Astrocyte of the spinal cord (primary cell): Measurements from ENCODE around the gene PSAPL1.

Experiments used
- DNase-seq: peaks from one replicate; pipeline ENCODE4 v3.0.0; 2011; ENCODE audit warnings: low read depth, low spot score
- H3K4me3 ChIP-seq: 2 replicates; pipeline ENCODE4 v1.5.1; 2011; ENCODE audit warnings: low read depth, mild to moderate bottlenecking, low read length, moderate library complexity
- in situ Hi-C: cut with HindIII; loops from 2 replicates; pipeline ENCODE4 v1.10.0; 2017; ENCODE audit warnings: low sequenced_read_pairs
- TF ChIP-seq, protein P1 (sequence below): IDR thresholded peaks from 2 replicates; pipeline ENCODE4 v1.5.1; 2012; ENCODE audit warnings: low read depth, mild to moderate bottlenecking, low read length, inconsistent platforms

The PSAPL1 gene

DNA sequence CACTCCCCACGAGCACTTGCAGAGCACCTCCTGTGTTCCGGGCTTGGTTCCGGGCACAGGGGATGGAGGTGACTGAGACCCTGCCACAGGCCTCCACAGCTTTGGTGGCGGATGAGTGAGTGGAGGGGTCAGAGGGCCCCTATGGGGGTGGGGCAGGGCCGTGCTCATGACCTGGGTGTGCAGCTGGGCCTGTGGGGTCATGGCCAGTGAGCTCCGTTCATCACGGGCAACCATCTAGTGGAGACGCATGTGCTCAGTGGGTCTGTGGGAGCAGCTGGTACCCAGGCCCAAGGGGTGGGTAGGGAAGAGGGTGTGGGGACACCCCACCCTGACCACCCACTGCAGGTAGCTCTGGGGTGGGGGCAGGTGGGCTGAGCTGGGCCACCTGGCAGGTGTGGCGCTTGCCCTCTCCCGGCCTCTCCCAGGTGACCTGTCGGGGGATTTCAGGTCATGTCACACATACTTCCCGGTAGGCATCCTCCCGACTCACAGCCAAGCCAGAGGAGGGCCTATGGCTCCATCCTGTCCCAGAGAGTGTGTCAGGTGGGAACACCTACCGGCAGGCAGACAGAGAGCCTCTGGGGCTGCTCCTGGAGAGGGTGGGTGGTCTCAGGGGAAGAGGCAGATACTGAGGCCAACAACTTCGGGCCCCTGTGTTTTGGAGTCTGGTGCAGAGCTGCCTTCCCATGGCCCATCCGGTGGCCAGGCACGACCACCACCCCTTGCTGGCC lies 3.6 kb downstream of the PSAPL1 start:
- TF ChIP-seq, protein P1, sequence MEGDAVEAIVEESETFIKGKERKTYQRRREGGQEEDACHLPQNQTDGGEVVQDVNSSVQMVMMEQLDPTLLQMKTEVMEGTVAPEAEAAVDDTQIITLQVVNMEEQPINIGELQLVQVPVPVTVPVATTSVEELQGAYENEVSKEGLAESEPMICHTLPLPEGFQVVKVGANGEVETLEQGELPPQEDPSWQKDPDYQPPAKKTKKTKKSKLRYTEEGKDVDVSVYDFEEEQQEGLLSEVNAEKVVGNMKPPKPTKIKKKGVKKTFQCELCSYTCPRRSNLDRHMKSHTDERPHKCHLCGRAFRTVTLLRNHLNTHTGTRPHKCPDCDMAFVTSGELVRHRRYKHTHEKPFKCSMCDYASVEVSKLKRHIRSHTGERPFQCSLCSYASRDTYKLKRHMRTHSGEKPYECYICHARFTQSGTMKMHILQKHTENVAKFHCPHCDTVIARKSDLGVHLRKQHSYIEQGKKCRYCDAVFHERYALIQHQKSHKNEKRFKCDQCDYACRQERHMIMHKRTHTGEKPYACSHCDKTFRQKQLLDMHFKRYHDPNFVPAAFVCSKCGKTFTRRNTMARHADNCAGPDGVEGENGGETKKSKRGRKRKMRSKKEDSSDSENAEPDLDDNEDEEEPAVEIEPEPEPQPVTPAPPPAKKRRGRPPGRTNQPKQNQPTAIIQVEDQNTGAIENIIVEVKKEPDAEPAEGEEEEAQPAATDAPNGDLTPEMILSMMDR = no peak
- H3K4me3 ChIP-seq = no peak overlapping the region
- DNase-seq = no peak
- in situ Hi-C loops = no loop called here

DNA sequence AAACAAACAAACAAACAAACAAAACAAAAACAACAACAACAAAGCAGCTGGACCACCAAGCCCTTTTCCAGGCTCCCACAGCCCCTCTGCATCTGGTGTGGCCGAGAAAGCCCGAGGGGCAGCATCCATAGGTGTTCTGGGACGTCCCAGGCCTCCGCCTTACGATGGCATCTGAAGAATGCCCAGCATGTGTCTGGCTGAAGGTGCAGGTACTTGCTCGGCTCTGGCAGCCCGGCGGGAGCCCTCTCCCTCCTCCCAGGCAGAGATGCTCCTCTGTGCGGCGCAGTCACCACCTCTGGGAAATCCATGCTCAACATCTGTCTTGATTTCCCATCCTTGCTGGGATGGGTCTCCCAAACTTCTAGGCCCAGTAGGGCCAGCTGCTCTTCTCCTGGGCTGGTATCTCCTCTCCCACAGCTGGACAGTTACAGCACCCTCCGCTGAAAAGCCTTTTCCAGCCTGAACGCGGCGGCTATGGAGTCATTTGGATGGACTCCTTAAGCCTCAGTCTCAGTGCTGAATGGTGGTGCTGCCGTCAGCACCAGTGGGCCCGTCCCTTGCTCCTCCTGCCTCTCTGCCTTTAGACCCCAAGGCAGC lies 4.3 kb downstream of the PSAPL1 start:
- no peak for DNase-seq
- H3K4me3 ChIP-seq = no peak overlapping the region
- in situ Hi-C loops = no loop called here
- TF ChIP-seq, protein P1 = no peak

DNA sequence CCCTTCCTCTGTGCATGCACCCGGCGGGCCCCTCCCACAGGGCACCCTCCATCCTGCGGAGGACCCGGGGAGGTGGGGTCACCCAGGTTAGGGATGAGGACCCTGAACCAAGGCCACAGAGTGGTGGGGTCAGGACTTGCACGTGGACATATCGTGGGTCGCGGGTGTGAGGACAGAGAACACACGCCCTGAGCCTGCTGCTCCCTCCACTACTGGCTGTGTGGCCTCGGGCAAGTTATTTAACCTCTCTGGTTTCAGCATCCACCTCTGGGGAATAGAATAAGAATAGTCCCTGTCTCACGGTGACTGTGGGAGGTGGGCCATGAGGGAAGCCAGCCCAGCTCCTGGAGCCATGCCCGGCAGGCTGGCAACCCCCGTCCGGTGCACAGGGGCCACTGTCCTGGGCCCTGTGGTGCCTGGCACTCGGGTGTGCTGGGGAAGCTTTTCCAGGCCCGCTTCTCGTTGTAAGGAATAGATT lies 5.1 kb downstream of the PSAPL1 start:
- no peak overlapping the region for H3K4me3 ChIP-seq
- DNase-seq = no peak
- TF ChIP-seq, protein P1 = no peak
- in situ Hi-C loops = no loop called here

DNA sequence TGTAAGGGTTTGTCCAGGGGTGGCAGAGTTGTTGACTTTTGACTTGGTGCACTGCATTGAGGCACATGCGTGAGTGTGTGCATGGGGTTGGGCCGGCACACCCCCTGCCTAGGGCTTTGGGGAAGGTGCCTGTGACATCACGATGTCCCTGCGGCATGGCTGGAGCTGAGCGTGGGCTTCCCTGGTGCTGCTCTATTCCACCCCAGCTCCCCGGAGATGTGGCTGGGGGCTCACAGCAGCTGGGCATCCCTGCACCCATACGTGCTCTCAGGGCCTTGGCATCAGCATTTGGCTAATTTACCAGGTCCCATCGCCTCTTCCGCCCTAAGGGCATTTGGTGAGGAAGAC lies 5.7 kb downstream of the PSAPL1 start:
- in situ Hi-C loops = no loop called here
- no peak overlapping the region for H3K4me3 ChIP-seq
- DNase-seq = no peak
- TF ChIP-seq, protein P1 = no peak

DNA sequence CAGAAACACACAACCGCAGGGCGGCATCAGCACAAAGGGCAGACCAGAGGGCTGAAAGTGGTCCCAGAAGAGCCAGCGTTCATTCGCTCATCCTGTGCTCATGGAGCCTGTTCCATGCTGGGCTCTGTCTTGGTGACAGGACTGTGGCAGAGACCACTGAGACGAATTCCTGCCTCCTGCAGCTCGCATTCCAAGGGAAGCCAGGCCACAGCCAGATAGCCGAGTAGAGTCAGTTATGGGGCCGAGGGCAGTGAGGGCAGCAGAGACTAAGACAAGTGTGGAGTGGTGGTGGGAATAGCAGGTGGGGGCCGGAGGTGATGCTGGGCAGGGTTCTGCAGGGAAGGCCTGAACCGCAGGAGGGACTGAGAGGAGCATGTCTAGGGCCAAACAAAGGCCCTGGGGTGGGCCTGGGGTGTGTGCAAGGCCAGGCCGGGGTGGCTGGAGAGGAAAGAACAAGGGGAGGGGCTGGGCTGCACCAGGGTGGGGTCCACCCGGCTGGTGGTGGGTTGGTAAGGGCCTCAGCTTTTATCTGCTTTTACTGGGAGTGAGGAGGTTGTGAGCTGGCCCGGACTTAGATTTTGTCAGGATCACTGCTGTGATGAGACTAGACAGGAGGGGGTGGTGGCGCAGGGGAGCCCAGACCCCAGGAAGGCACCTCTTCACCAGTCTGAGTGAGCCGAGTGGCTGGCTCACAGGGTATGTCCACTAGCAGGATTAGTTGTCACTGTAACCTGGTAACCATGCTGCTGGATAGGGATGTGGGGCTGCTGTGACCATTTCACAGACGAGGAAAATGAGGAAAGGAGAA lies 6.3 kb downstream of the PSAPL1 start:
- DNase-seq = no peak
- H3K4me3 ChIP-seq = no peak overlapping the region
- TF ChIP-seq, protein P1 = no peak
- in situ Hi-C loops = no loop called here

DNA sequence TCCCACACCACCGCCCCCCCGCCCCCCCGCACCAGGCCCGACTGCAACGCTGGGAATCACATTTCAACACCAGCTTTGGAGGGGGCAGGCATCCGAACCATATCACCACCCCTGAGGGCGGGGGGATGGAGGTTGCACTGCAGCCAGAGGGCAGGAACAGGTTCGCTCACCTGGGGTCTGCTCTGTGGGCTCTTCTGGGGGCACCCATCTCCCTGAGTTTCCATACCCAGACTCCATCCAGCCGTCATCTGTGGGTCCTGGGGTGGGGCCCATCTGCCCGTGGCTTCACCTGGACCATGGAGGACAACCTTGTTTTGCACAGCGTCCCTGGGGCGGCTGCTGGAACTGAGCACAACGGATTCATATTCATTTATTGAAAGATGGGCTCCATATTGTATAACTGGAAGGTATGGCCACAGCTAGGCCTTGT lies 6.9 kb downstream of the PSAPL1 start:
- H3K4me3 ChIP-seq = no peak overlapping the region
- DNase-seq = no peak
- TF ChIP-seq, protein P1 = no peak
- in situ Hi-C loops = no loop called here
